SH-SY5Y (cell line): Measurements from ENCODE around the gene C1RL.

ENCODE experiments used
- GATA2 ChIP-seq: IDR thresholded peaks from 2 replicates; pipeline ENCODE4 v1.6.1; 2011; ENCODE audit warnings: mild to moderate bottlenecking, low read depth, low read length
- GATA3 ChIP-seq: IDR thresholded peaks from 2 replicates; pipeline ENCODE4 v1.6.1; 2011; ENCODE audit warnings: low read depth, mild to moderate bottlenecking, low read length, moderate library complexity

- TF ChIP-seq GATA3 (no peak), GATA2 (no peak)
These were observed 15.5 kb downstream of the C1RL start for GRCh38 chr12:7093486-7093885.
